TTC549 (cell line): ENCODE data around the gene RALGAPA1.
"Not testable (repeated sequence)": the region's sequence is repeated elsewhere in the genome, so short reads cannot be mapped to it uniquely, and the experiment has no call there.

Experiments used
- FAIRE-seq: peaks from 2 replicates; lab custom pipeline; 2012; peaks lifted over from hg19 to GRCh38; lab: Jason Lieb, UNC

Gene RALGAPA1

GRCh38 chr14:35621996-35622395, 187.1 kb downstream of the RALGAPA1 start:
- not testable (repeated sequence) for FAIRE-seq

- not testable (repeated sequence) for FAIRE-seq
These were observed 189.1 kb downstream of the RALGAPA1 start for GRCh38 chr14:35619998-35620397.

GRCh38 chr14:35619461-35619860, 189.6 kb downstream of the RALGAPA1 start:
- FAIRE-seq, result not testable (repeated sequence)

GRCh38 chr14:35617500-35617899, 191.6 kb downstream of the RALGAPA1 start:
- FAIRE-seq, result peak; percentile 49

GRCh38 chr14:35607380-35607779, 201.7 kb downstream of the RALGAPA1 start:
- FAIRE-seq, result no peak

GRCh38 chr14:35600253-35600652, 208.8 kb downstream of the RALGAPA1 start:
- FAIRE-seq, result no peak

- FAIRE-seq, result no peak
These were observed 214.5 kb downstream of the RALGAPA1 start for GRCh38 chr14:35594616-35595015.

- not testable (repeated sequence) for FAIRE-seq
These were observed 221.7 kb downstream of the RALGAPA1 start for GRCh38 chr14:35587373-35587772.

- FAIRE-seq, result no peak
These were observed 230.5 kb downstream of the RALGAPA1 start for GRCh38 chr14:35578639-35579038.

GRCh38 chr14:35578135-35578534, 231.0 kb downstream of the RALGAPA1 start:
- no peak for FAIRE-seq

- FAIRE-seq, result no peak
These were observed 232.2 kb downstream of the RALGAPA1 start for GRCh38 chr14:35576856-35577255.

GRCh38 chr14:35576260-35576659, 232.8 kb downstream of the RALGAPA1 start:
- FAIRE-seq, result no peak

GRCh38 chr14:35573911-35574310, 235.2 kb downstream of the RALGAPA1 start:
- no peak for FAIRE-seq

GRCh38 chr14:35571598-35571997, 237.5 kb downstream of the RALGAPA1 start:
- FAIRE-seq, result no peak

GRCh38 chr14:35565871-35566464, 243.1 kb downstream of the RALGAPA1 start:
- no peak for FAIRE-seq

- FAIRE-seq, result no peak
These were observed 250.4 kb downstream of the RALGAPA1 start for GRCh38 chr14:35558680-35559079.

GRCh38 chr14:35557221-35557747, 251.8 kb downstream of the RALGAPA1 start:
- no peak for FAIRE-seq

GRCh38 chr14:35556548-35556947, 252.5 kb downstream of the RALGAPA1 start:
- FAIRE-seq, result no peak

- no peak for FAIRE-seq
These were observed 255.3 kb downstream of the RALGAPA1 start for GRCh38 chr14:35553808-35554207.

GRCh38 chr14:35551081-35551480, 258.0 kb downstream of the RALGAPA1 start:
- no peak for FAIRE-seq

GRCh38 chr14:35549551-35549950, 259.5 kb downstream of the RALGAPA1 start:
- FAIRE-seq, result no peak

GRCh38 chr14:35543006-35543405, 266.1 kb downstream of the RALGAPA1 start:
- no peak for FAIRE-seq

GRCh38 chr14:35539969-35540368, 269.1 kb downstream of the RALGAPA1 start:
- no peak for FAIRE-seq

- no peak for FAIRE-seq
These were observed 273.5 kb downstream of the RALGAPA1 start for GRCh38 chr14:35535483-35536112.
